ENCODE results near the gene SH3YL1.
A peak's percentile ranks its signal among the peaks of the same experiment; 100 is the strongest.

The SH3YL1 gene

DNA sequence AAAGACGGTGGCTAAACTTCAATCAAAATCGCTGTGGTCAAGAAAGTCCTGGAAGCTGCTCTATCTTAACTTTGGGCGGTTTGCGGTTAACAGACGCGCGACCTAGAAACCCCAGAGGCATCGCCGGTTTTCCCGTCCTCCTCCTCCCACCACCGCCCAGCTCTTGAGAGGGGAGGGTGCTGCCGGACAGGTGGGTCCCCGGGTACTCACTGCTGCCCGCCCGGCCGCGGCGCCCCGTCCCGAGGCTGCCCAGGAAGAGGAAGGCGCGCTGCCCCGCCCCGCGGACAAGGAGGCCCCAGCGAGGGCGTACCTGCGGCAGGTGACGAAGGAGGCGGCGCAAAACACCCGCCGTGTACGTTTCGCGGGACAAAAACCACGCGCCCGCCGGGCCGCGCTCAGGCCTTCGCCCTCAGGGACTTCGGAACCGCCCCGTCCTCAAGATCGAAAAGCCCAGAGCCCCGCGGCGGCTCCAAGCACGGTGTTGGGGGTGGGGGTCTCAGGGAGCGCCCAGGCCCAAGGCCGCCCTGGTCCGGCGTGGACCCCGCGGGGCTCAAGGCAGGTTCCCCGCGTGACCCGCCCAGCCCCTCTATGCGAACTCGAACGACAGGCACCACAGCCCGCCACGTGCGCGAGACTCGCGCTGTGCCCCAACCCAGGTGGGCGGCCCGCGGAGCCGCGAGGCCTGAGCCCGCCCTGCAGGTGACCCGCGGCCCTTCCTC, at the start of gene SH3YL1:
Gene SH3YL1 (minus strand): TSS at position 259 of the 719 bp plus-strand sequence. CDS start 48 bp downstream, at position 211.
- peak; percentile 45 for DNase-seq

DNA sequence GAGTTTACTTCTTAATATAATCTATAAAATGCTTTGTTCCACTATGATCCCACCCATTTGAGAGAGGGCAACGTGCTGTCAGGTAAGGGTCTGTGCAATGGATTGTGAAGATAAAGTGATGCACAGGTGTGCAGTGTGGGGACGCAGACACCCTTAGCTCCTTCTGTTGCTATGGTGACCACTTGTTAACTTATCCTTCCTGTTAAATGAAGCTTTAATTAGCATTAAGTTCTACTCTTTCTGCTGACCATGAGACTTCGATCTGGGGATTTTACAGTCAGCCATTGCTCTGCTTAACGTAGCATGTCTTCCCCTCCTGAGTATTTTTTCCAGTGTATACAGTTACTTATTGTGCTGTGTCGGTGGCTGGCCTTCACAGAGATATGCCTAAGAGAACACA, 47.2 kb upstream of the SH3YL1 start:
- DNase-seq: no peak

DNA sequence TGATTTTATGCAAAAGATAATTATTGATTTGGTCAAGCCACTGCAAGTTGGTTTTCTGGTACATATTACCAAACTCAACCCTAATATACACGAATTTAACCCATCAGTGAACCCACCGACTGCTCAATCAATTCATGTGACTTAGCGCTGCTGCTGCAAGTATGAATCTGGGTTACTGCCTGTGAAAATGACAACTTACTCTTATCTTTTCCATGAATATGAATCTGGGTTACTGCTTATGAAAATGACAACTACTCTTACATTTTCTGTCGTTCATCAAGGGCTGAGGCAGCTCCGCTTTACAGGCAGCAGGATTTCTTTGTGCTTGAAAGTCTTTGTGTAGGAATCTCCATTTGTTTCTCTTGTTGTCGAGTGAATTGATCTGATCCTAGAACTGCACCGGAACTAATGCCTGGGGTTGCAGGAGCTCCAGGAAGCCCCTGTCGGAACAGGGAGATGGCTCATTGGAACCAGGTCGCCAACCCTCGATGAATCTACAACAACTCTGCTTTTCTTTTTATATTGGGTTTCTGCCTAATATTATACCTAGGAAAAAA, 46.2 kb upstream of the SH3YL1 start:
- no peak for DNase-seq

DNA sequence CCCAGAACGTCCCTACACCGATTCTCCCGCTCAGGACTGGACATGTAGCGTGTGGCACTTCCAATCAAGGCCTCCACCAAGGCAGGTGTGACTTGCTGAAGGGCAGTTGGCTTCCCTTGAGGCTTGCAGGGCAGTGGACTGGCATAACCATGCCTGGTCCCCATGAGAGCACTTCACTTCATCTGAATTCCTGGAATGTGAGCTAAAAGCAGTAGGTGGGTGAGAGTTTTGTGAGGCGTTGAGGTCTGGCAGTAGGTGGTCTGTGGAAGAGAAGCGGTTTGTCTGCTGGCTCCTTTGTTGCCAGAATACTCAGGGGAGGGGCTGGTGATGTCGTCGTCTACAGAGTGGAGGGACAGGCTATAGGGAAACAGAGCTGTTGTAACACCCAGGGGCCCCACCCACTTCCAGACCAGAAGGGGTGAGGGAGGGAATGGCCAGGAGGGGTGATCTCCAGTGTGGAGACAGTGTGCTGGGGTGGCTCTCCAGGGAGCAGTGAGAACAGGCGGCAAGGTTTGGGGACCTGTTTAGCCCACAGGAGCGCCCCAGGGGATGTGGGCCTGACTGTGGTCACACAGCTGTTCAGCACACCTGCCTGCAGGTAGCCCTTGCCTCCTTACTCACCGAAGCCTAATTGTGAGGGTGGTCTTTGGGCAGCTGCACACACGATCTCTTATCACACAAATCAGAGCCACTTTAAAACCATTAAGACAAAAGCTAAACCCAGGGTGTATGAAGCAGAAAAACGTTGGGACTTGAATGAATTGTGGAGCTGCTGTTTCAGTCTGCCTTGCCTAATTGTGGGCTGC, 45.5 kb upstream of the SH3YL1 start:
- no peak for DNase-seq

- no peak for DNase-seq
These were observed 41.5 kb upstream of the SH3YL1 start for GRCh38 chr2:305366-305765.

DNA sequence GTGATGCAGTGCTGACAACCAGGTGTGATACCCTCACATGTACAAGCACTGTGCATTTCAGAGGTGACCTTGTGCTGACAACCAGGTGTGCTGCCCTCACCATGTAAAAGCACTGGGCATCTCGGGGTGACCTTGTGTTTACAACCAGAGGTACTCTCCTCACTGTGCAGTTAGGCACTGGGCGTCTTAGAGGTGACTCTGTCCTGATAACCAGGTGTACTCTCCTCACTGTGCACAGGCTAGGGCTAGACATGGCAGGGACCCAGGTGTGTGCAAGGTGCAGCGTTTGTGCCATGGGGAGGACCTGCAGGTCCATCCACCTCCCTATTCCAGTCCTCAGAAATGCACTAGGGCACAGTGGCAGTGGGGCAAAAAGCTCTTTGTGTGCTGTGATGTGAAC, 32.5 kb upstream of the SH3YL1 start:
- no peak for DNase-seq

- no peak for DNase-seq
These were observed 31.3 kb upstream of the SH3YL1 start for GRCh38 chr2:295090-295489.

GRCh38 chr2:290090-290722, 26.4 kb upstream of the SH3YL1 start:
- DNase-seq: no peak

DNA sequence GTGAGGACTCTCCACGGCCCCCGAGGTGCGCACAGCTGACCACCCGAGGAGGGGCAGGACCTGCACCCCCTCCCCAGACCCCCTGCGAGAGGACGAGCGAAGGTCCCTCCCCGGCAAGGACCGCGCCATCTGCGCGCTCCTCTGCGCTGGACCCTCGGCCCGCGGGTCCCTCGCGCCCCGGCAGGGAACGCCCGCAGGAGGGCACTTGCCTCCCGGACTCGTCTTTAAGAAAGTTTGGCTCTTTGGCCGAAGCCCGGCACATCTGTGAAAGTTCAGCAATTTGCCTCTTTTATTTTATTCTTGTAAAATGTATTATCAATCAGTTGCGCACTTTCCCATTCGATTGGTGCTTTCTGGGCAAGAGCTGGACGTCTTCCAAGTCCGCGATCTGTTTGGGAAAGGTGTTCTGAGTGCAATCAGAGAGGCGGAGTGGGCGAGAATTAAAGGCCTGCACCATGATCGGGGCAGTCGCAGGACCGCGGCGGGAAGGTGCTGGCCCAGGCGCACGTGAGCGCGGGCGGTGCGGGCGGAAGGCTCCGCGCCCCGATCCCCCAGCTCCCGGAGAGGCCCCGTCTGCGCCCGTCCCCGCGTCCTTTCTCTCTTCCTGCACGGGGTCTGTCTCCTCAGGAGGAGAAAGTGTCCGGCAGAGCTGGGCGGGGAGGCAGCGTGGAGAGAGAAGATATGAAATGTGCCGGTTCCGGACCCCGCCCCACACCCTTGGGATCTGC, 25.7 kb upstream of the SH3YL1 start:
- DNase-seq: no peak

DNA sequence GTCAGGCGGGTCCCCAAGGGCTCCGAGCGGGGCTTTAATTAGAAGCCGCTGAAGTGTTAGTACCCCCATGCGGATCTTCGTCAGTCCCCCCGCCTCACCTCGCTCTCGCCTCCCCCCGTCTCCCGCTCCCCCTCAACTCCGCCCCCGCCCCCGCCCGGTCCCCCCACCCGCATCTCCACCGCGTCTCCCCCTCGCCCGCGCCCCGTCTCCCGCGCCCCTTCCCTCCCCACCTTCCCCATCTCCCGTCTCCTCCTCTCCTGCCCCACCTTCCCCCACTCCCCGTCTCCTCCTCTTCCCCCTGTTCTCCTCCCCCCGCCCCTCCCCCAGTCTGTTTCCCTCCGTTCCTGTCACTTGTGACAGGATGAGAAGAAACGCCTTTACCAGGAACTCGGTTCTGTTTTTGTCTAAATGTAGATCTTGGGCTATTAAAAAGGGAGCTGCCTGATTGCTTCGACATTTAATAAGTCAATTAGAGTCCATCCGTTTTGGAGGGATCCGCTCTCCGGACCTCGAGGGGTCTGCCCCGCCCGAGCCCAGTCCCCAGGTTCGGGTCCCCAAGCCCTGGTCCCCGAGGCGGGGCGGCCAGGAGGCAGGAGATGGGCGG, 25.0 kb upstream of the SH3YL1 start:
- no peak for DNase-seq

- no peak for DNase-seq
These were observed 24.3 kb upstream of the SH3YL1 start, which contains the start of gene ALKAL2 for GRCh38 chr2:287911-288757. TSS of gene ALKAL2 (minus strand) at chr2:288091. CDS start at chr2:287835, 256 bp downstream.

GRCh38 chr2:287471-287885, 23.6 kb upstream of the SH3YL1 start:
- DNase-seq: no peak

DNA sequence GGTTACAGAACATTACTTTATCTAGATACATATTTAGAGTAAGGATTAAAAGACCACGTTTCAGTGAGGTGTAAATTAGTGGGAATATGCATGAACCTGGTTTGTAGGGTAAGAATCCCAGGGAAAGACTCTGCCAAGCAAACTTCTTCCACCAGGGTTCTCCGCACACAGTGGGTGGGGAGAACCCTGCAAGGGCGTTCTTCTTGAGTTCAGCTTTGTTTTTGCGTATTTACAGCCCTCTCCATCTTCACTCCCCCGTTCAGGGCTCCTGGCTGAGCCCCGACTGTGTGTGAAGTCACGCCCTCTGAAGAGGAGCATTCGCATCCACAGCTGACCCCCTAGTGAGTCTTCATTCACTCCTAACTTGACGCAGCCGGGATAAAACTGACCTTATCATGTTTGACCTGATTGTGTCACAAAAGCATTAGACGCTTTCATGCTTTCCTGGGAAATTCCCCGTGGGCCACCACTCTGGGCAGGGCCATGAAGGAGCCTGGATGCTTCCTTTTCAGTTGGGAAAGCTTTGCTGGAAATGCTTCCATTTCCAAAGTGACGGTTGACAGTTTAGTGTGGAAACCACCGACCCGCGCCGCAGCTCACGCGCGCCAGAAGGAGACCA, 23.1 kb upstream of the SH3YL1 start:
- no peak for DNase-seq

DNA sequence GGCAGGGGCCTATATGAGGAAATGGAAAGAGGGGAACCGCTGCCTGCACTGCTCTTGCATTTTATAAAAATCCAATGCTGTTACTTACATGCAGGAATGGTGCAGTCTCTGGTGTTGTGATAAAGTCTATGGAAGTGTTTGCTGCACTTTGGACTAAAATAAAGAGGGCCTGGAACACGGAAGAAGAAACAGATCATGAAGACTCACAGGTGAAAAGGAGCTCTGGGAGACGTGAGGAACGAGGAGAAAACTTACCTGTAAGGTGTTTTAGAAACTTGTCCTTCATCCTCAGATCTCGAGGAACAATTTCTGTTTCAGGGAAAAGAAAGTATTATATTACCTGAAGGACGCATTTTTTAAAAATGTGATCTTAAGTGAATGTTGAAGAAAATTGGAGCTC, 22.2 kb upstream of the SH3YL1 start:
- no peak for DNase-seq

- DNase-seq: no peak
These were observed 21.7 kb upstream of the SH3YL1 start for GRCh38 chr2:285531-285930.

DNA sequence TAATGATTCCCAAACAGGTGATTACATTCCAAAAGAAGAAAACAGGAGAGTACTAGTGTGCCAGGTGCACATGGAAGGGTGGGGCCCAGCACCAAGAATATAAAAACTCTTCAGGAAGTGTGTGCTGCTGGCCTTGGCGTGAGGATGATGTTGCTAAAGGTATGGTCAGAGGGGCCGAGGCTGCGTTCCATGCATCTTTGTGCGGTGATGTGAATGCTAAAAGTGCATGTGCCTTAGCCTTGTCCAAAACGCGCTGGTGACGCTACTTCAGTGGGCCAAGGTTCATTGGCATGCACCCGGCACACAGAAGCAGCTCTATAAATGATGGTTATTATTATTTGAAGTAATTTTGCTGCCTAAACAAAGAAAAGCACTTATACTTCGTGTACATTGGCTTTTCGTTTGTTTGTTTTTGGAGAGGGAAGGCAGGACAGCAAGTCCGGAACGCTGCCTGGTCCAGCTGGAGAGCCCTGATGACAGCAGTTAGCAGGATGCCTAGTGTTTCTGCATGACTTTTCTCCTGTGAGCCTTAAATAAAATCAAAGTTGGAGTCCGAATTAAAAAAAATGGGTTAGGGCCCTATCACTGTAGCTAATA, 21.2 kb upstream of the SH3YL1 start:
- no peak for DNase-seq

DNA sequence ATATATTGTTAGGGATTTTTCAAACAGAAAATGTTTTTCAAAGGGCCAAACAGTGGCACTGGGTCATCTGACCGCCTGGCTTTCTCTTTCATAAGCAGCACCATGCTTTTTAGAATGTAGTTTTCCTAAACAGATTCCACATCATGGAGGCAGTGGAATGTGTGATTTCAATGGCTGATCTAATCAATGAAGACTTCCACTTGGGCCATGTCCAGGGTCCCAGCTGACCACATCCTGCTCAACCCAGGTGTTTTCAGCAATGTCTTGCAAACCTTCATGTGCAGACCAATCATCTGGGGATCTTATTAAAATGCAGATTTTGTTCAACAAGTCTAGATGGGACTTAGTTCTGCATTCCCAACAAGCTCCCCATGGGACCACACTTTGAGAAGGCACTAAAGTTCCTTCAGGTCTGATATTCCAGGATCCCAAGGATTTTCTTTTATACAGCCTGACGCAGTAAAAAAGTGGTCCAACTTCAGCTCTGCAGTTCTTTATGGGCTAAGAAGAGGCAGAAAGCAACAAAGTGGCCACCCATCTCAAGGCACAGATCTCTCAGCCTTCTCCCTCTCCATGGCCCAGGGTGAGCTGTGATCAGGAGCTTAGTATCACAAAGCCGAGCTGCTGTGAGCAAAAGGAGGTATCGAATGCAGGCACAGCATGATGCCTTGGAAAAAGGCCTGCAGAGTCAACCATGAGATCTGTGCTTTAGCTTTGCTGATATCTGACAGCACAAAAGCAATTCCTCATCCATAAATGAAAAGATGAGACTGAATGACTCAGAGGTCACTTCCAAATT, 20.4 kb upstream of the SH3YL1 start:
- no peak for DNase-seq

GRCh38 chr2:282371-283263, 18.8 kb upstream of the SH3YL1 start:
- DNase-seq: no peak
